Rectal smooth muscle tissue (tissue), 1 donor: ENCODE measurements around the gene GPR12.

Source experiments
- H3K27ac ChIP-seq: one replicate; pipeline ENCODE4 v1.7.0; 2013; ENCODE audit warnings: low read depth, low read length, inconsistent platforms
- H3K27me3 ChIP-seq: one replicate; pipeline ENCODE4 v1.7.0; 2013; ENCODE audit warnings: low read length; ENCODE audit not compliant: control insufficient read depth, insufficient read depth
- H3K36me3 ChIP-seq: one replicate; pipeline ENCODE4 v1.7.0; 2013; ENCODE audit warnings: low read length; ENCODE audit not compliant: control insufficient read depth, insufficient read depth
- H3K4me1 ChIP-seq: one replicate; pipeline ENCODE4 v1.7.0; 2013; ENCODE audit warnings: low read length; ENCODE audit not compliant: control insufficient read depth, insufficient read depth
- H3K4me3 ChIP-seq: one replicate; pipeline ENCODE4 v1.7.0; 2013; ENCODE audit warnings: low read length
- H3K9ac ChIP-seq: one replicate; pipeline ENCODE4 v1.7.0; 2013; ENCODE audit warnings: low read length

GPR12 gene

DNA sequence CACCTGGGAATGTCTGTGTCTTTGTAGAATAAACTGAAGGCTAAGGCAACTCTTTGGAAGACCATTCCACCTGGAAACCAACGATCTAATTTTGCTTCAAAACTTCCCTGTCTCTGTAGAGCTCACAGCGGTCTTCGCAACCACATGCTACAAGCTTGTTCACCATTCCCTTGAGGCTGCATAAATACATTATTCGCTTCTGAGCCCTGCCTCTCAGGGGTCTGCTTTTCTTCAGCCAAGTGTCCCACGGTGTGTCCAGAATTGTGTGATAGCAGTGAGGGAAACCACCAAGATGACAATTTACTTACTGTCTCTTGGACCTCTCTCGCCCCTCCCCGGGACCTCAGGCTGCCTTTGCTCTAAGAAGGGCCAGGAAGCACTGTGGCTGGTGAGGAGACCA is 51.1 kb downstream of the GPR12 start:
- Histone ChIP-seq H3K27me3 (no peaks in the 10 kb centered on the region), H3K4me3 (no peak overlapping the region), H3K36me3 (no peaks in the 10 kb centered on the region), H3K27ac (no peak overlapping the region), H3K9ac (no peak overlapping the region), H3K4me1 (no peaks in the 10 kb centered on the region)

DNA sequence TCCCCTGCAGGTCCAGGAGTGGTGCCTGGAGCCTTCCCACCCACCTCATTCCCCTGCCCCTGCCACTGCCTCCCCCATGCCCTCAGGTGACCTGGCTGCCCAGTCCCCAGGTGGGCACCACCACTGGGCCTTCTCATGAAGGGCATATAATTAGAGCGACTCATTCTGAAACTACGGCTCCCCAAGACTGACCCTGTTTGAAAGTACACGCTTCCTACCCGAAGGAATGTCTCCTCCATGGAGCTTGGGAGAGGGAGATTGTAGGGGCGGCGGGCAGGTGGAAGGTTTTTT is 52.6 kb downstream of the GPR12 start:
- Histone ChIP-seq H3K27ac (no peak overlapping the region), H3K36me3 (no peaks in the 10 kb centered on the region), H3K9ac (no peak overlapping the region), H3K4me1 (no peaks in the 10 kb centered on the region), H3K27me3 (no peaks in the 10 kb centered on the region), H3K4me3 (no peak overlapping the region)

DNA sequence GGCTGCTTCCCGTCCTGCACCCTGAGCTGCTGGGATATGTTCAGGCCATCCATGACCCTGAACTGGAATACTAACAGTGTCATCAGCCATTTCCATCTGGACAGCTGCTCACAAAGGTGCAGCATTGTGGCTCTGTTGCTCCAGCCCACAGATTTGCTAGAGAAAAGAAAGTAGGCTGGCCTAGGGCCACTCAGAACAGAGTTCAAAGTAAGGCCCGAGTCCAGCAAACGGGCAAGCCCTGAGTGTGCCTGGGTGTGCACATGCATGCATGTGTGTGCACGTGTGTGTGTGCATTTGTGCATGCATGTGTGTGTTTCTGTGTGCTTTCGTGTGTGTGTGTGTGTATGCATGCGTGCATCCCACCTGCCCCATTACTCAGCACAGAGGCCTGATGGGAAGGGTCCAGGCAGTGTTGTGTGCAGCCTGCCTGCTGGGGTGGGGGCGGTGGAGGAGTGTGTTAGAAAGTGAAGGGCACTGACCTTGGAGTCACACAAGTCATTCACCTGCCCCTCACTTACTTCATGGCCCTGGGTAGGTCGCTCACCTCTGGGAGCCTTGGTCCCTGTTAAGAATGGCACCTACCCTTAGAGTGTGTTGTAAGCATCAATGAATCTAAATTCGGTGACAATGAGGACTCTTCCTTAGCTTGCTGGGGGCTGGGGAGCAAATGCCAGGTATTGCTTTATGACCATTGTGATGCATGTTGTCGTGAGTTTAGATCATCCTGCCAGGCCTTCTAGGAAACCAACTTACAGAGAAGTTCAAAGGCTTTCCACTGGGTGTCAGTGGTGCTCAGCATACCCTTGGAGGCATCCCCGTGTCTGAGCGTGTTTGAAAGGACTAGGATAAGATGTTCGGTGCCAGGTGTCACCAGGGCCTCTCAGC is 53.2 kb downstream of the GPR12 start:
- Histone ChIP-seq H3K4me3 (no peak overlapping the region), H3K9ac (no peak overlapping the region), H3K27me3 (no peaks in the 10 kb centered on the region), H3K27ac (no peak overlapping the region), H3K4me1 (no peaks in the 10 kb centered on the region), H3K36me3 (no peaks in the 10 kb centered on the region)

DNA sequence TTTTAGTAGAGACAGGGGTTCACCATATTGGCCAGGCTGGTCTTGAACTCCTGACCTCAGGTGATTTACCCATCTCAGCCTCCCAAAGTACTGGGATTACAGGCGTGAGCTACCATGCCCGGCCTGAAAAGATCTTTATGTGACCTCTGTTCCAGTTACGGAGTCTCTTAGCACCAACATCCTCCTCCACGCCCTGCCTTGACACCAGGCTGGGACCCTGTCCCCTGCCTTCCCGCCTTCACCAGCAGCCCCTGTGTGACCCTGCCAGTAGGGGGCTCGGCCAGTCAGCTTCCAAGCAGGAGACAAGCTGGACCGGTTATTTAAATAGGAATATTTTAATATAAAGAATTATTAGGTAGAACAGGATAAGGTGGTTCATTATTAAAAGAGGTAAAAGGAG is 54.2 kb downstream of the GPR12 start:
- Histone ChIP-seq H3K27ac (no peak overlapping the region), H3K4me3 (no peak overlapping the region), H3K4me1 (no peaks in the 10 kb centered on the region), H3K9ac (no peak overlapping the region), H3K27me3 (no peaks in the 10 kb centered on the region), H3K36me3 (no peaks in the 10 kb centered on the region)

DNA sequence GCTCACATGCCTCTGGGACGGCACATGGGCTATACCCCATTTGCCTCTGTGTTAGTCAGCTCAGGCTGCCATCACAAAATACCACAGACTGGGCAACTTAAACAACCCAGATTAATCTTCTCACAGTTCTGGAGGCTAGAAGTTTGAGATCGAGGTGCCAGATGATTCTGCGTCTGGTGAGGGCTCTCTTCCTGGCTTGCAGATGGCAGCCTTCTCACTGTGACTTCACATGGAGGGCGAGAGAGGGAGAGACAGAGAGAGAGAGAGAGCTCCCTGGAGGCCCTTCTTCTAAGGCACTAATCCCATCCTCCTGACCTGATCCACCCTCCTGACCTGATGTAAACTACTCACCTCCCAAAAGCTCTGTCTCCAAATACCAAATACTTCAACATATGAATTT is 55.0 kb downstream of the GPR12 start:
- H3K27me3 ChIP-seq, result no peaks in the 10 kb centered on the region
- no peaks in the 10 kb centered on the region for H3K36me3 ChIP-seq
- H3K27ac ChIP-seq, result no peak overlapping the region
- H3K9ac ChIP-seq, result no peak overlapping the region
- no peak overlapping the region for H3K4me3 ChIP-seq
- H3K4me1 ChIP-seq, result no peaks in the 10 kb centered on the region
